ENCODE results near the gene EPC2. TPM values are rescaled to one million over a fixed set of nuclear protein-coding genes. Genes with fewer than 3 reads are reported as not detected.
"Not testable (repeated sequence)": the region's sequence is repeated elsewhere in the genome, so short reads cannot be mapped to it uniquely, and the experiment has no call there.

EPC2 gene
- total RNA-seq, 1 donor from 2014 or later, result 16.4 TPM

- ATAC-seq, result no peak
These were observed 2.3 kb upstream of the EPC2 start for GRCh38 chr2:148642112-148642744.

GRCh38 chr2:148642891-148643416 lies 1.6 kb upstream of the EPC2 start:
- ATAC-seq, result no peak

GRCh38 chr2:148643421-148643820 lies 1.1 kb upstream of the EPC2 start:
- no peak for ATAC-seq

GRCh38 chr2:148644883-148645538 lies 460 bp downstream of the EPC2 start:
- ATAC-seq, result peak; percentile 94

- peak; percentile 54 for ATAC-seq
These were observed 1.1 kb downstream of the EPC2 start for GRCh38 chr2:148645539-148646230.

- no peak for ATAC-seq
These were observed 1.6 kb downstream of the EPC2 start for GRCh38 chr2:148646231-148646559.

- not testable (repeated sequence) for ATAC-seq
These were observed 3.2 kb downstream of the EPC2 start for GRCh38 chr2:148647711-148648110.

- no peak for ATAC-seq
These were observed 5.4 kb downstream of the EPC2 start for GRCh38 chr2:148649936-148650335.

- ATAC-seq, result no peak
These were observed 6.3 kb downstream of the EPC2 start for GRCh38 chr2:148650881-148651280.

- ATAC-seq, result no peak
These were observed 7.4 kb downstream of the EPC2 start for GRCh38 chr2:148651972-148652371.

- no peak for ATAC-seq
These were observed 8.9 kb downstream of the EPC2 start for GRCh38 chr2:148653437-148653836.

- ATAC-seq, result no peak
These were observed 9.9 kb downstream of the EPC2 start for GRCh38 chr2:148654435-148654834.

GRCh38 chr2:148656516-148656915 lies 12.0 kb downstream of the EPC2 start:
- ATAC-seq, result no peak

GRCh38 chr2:148658807-148659722 lies 14.5 kb downstream of the EPC2 start:
- no peak for ATAC-seq

GRCh38 chr2:148660999-148661398 lies 16.4 kb downstream of the EPC2 start:
- no peak for ATAC-seq

GRCh38 chr2:148662332-148662731 lies 17.8 kb downstream of the EPC2 start:
- not testable (repeated sequence) for ATAC-seq

GRCh38 chr2:148664229-148664628 lies 19.7 kb downstream of the EPC2 start:
- ATAC-seq, result no peak

- ATAC-seq, result no peak
These were observed 22.0 kb downstream of the EPC2 start for GRCh38 chr2:148666555-148666954.

- no peak for ATAC-seq
These were observed 22.7 kb downstream of the EPC2 start for GRCh38 chr2:148667113-148667836.

GRCh38 chr2:148670773-148671172 lies 26.2 kb downstream of the EPC2 start:
- no peak for ATAC-seq

GRCh38 chr2:148674063-148675020 lies 29.8 kb downstream of the EPC2 start:
- peak; percentile 47 for ATAC-seq
